Erythroblast (primary cell): ENCODE data around the gene RCVRN.

Experiments used
- GATA1 ChIP-seq: IDR thresholded peaks from 2 replicates; pipeline ENCODE4 v1.6.1; 2011; ENCODE audit warnings: low read depth, mild to moderate bottlenecking, control low read depth, low read length, moderate library complexity
- POLR2A ChIP-seq: IDR thresholded peaks from 2 replicates; pipeline ENCODE4 v1.6.1; 2011; ENCODE audit warnings: mild to moderate bottlenecking, low read length

DNA sequence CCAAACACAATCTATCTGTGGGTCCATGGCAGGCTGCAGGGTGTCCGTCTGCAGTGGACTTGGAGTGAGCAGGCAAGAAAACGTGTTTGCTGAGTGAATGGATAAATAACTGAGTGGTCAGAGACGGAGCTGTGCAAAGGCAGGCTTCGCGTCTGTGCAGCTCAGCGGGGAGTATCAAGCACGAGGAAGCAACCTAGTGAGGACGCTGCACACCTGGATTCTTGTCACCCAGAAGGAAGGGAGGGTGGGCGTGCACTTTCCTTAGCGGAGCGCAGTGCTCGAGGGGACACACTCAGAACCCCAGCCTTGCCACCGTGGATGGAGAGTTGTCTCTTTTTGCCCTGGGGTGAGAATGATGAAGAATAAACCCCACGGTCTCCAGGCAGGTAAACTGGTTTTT is 1.5 kb upstream of the RCVRN start:
- TF ChIP-seq POLR2A: no peak
- TF ChIP-seq GATA1: no peak
